H1 (cell line): Measurements from ENCODE around the gene NYAP2. TPM values are rescaled to one million over a fixed set of nuclear protein-coding genes. Genes with fewer than 3 reads are reported as not detected.

Source experiments
- CTCF ChIA-PET: fragments of 300-600 bp; sonication (Branson Sonifier 250); formaldehyde crosslinking; loops from one replicate; lab custom pipeline; 2021; ENCODE audit not compliant: partially characterized antibody; lab: Charles Lee
- POLR2A ChIA-PET: fragments of 300-600 bp; sonication (Branson Sonifier 250); formaldehyde crosslinking; loops from one replicate; lab custom pipeline; 2021; ENCODE audit warnings: inconsistent platforms; ENCODE audit not compliant: partially characterized antibody; lab: Charles Lee
- DNase-seq, 2 experiments: peaks; one replicate each; pipeline versions ENCODE4 v3.0.0 to v3.0.0-alpha.2; 2010 to 2022; ENCODE audit warnings: low spot score in 2 of 2, low read depth in 1 of 2, mixed read lengths in 1 of 2
- FAIRE-seq: peaks from 2 replicates; lab custom pipeline; 2011; peaks lifted over from hg19 to GRCh38; lab: Jason Lieb, UNC
- H2AFZ ChIP-seq: 2 replicates; pipeline ENCODE4 v1.8.1; 2012; ENCODE audit warnings: low read length, inconsistent platforms
- H2AK5ac ChIP-seq: 2 replicates; pipeline ENCODE4 v1.6.1; 2013; ENCODE audit warnings: low read depth, low read length
- H2BK120ac ChIP-seq: replicated peaks from 2 replicates; pipeline ENCODE3; 2013; ENCODE audit warnings: low read depth, low read length, inconsistent platforms
- H2BK12ac ChIP-seq: 2 replicates; pipeline ENCODE4 v1.6.1; 2013; ENCODE audit warnings: low read depth, low read length
- H2BK15ac ChIP-seq: 2 replicates; pipeline ENCODE4 v1.6.1; 2013; ENCODE audit warnings: low read length
- H2BK20ac ChIP-seq: 2 replicates; pipeline ENCODE4 v1.6.1; 2013; ENCODE audit warnings: low read length
- H2BK5ac ChIP-seq: 2 replicates; pipeline ENCODE4 v1.6.1; 2013; ENCODE audit warnings: low read depth, low read length
- H3K14ac ChIP-seq: 2 replicates; pipeline ENCODE4 v1.6.1; 2013; ENCODE audit warnings: inconsistent platforms; ENCODE audit not compliant: insufficient read length
- H3K18ac ChIP-seq: 2 replicates; pipeline ENCODE4 v1.6.1; 2013; ENCODE audit warnings: low read length; ENCODE audit errors: extremely low read depth
- H3K23ac ChIP-seq: 2 replicates; pipeline ENCODE4 v1.6.1; 2013; ENCODE audit warnings: inconsistent platforms; ENCODE audit not compliant: insufficient read length
- H3K23me2 ChIP-seq: 2 replicates; pipeline ENCODE4 v1.6.1; 2013; ENCODE audit warnings: low read depth, low read length
- H3K27ac ChIP-seq: 2 replicates; pipeline ENCODE4 v1.6.1; 2011; ENCODE audit warnings: low read depth, low read length, inconsistent platforms
- H3K27me3 ChIP-seq, 4 experiments: replicated peaks in 1 of 4; 1 replicate in 1 of 4; 2 replicates in 3 of 4; pipeline versions ENCODE4 v1.6.1 to v1.8.1; 2011 to 2013; ENCODE audit warnings: low read length in 3 of 4, mild to moderate bottlenecking in 3 of 4, inconsistent platforms in 2 of 4, mixed read lengths in 2 of 4, moderate library complexity in 1 of 4; ENCODE audit not compliant: control insufficient read depth in 3 of 4, insufficient read depth in 3 of 4; ENCODE audit errors: extremely low read depth in 1 of 4
- H3K36me3 ChIP-seq, 4 experiments: 2 replicates each; pipeline versions ENCODE4 v1.6.1 to v1.8.1; 2011 to 2013; ENCODE audit warnings: mild to moderate bottlenecking in 4 of 4, low read length in 3 of 4, moderate library complexity in 2 of 4, control low read depth in 1 of 4, inconsistent platforms in 1 of 4; ENCODE audit not compliant: insufficient read depth in 4 of 4, control insufficient read depth in 2 of 4
- H3K4ac ChIP-seq: replicated peaks from 2 replicates; pipeline ENCODE3; 2013; ENCODE audit warnings: low read length, low read depth, mixed read lengths, inconsistent platforms; ENCODE audit not compliant: insufficient read length
- H3K4me1 ChIP-seq, 4 experiments: replicated peaks in 1 of 4; 1 replicate in 1 of 4; 2 replicates in 3 of 4; pipeline versions ENCODE4 v1.6.1 to v1.8.1; 2011 to 2013; ENCODE audit warnings: low read length in 3 of 4, inconsistent platforms in 2 of 4, mixed read lengths in 1 of 4; ENCODE audit not compliant: insufficient read depth in 4 of 4, control insufficient read depth in 3 of 4
- H3K4me2 ChIP-seq, 2 experiments: 2 replicates each; pipeline versions ENCODE4 v1.6.1 to v1.8.1; 2011 to 2013; ENCODE audit warnings: low read depth in 2 of 2, low read length in 2 of 2, control low read depth in 1 of 2, inconsistent platforms in 1 of 2, mild to moderate bottlenecking in 1 of 2; ENCODE audit not compliant: insufficient read depth in 1 of 2
- H3K4me3 ChIP-seq, 4 experiments: fragments of 200-600, 300-600 bp in 1 of 4; sonication (generic), shearing (Covaris generic), sonication (Bioruptor Twin) in 1 of 4; 2 replicates each; pipeline versions ENCODE4 v1.5.1 to v1.8.1; 2011 to 2016; ENCODE audit warnings: low read length in 4 of 4, low read depth in 3 of 4, control low read depth in 2 of 4, inconsistent platforms in 2 of 4, mild to moderate bottlenecking in 2 of 4, mixed read lengths in 1 of 4, moderate library complexity in 1 of 4; ENCODE audit not compliant: insufficient read depth in 2 of 4; ENCODE audit errors: extremely low read depth in 1 of 4
- H3K56ac ChIP-seq: replicated peaks from 2 replicates; pipeline ENCODE3; 2013; ENCODE audit warnings: low read depth, mild to moderate bottlenecking, mixed read lengths, low read length, inconsistent platforms; ENCODE audit not compliant: insufficient read length
- H3K79me1 ChIP-seq: 2 replicates; pipeline ENCODE4 v1.6.1; 2013; ENCODE audit warnings: low read depth, low read length, control low read depth
- H3K79me2 ChIP-seq, 2 experiments: 2 replicates each; pipeline versions ENCODE4 v1.6.1 to v1.8.1; 2012 to 2013; ENCODE audit warnings: low read length in 2 of 2, mild to moderate bottlenecking in 2 of 2, inconsistent platforms in 1 of 2; ENCODE audit not compliant: insufficient read depth in 2 of 2, control insufficient read depth in 1 of 2
- H3K9ac ChIP-seq, 4 experiments: replicated peaks in 1 of 4; 1 replicate in 1 of 4; 2 replicates in 3 of 4; pipeline versions ENCODE4 v1.6.1 to v1.8.1; 2011 to 2013; ENCODE audit warnings: low read depth in 3 of 4, low read length in 3 of 4, control low read depth in 2 of 4, mild to moderate bottlenecking in 2 of 4, moderate library complexity in 2 of 4, inconsistent platforms in 1 of 4; ENCODE audit errors: extremely low read depth in 1 of 4
- H3K9me3 ChIP-seq, 2 experiments: 2 replicates each; pipeline versions ENCODE4 v1.6.1 to v1.8.1; 2012 to 2013; ENCODE audit warnings: mild to moderate bottlenecking in 2 of 2, moderate library complexity in 2 of 2, control low read depth in 1 of 2, inconsistent platforms in 1 of 2, low read depth in 1 of 2, low read length in 1 of 2, mixed read lengths in 1 of 2; ENCODE audit not compliant: insufficient read depth in 2 of 2
- H4K20me1 ChIP-seq, 2 experiments: replicated peaks in 1 of 2; 2 replicates each; pipeline versions ENCODE3 to v1.8.1; 2011 to 2013; ENCODE audit warnings: inconsistent platforms in 2 of 2, low read length in 2 of 2, mild to moderate bottlenecking in 1 of 2; ENCODE audit not compliant: insufficient read depth in 2 of 2, control insufficient read depth in 1 of 2
- H4K5ac ChIP-seq: 2 replicates; pipeline ENCODE4 v1.6.1; 2013; ENCODE audit warnings: low read length, low read depth, mixed read lengths, inconsistent platforms; ENCODE audit not compliant: insufficient read length
- H4K8ac ChIP-seq: 2 replicates; pipeline ENCODE4 v1.8.0; 2013; ENCODE audit warnings: mild to moderate bottlenecking, moderate library complexity, low read length, inconsistent platforms; ENCODE audit not compliant: insufficient read depth; ENCODE audit errors: extremely low read depth
- H4K91ac ChIP-seq: replicated peaks from 2 replicates; pipeline ENCODE3; 2013; ENCODE audit warnings: low read length, mixed read lengths, inconsistent platforms; ENCODE audit not compliant: insufficient read length
- CTCF ChIP-seq, 3 experiments: IDR thresholded peaks; 1 replicate in 2 of 3; 2 replicates in 1 of 3; pipeline versions ENCODE4 v1.5.1 to v1.6.1; 2011; ENCODE audit warnings: low read length in 3 of 3, mild to moderate bottlenecking in 3 of 3, inconsistent platforms in 2 of 3, low read depth in 1 of 3, moderate library complexity in 1 of 3; ENCODE audit not compliant: insufficient read depth in 1 of 3; ENCODE audit errors: control extremely low read depth in 1 of 3
- NANOG ChIP-seq: IDR thresholded peaks from 2 replicates; pipeline ENCODE4 v1.6.1; 2011; ENCODE audit warnings: low read length, low read depth, mild to moderate bottlenecking, inconsistent platforms; ENCODE audit not compliant: insufficient read depth, poor library complexity, severe bottlenecking
- POLR2A ChIP-seq, 2 experiments: IDR thresholded peaks; 1 replicate in 1 of 2; 2 replicates in 1 of 2; pipeline ENCODE4 v1.6.1; 2011; ENCODE audit warnings: low read depth in 2 of 2, low read length in 2 of 2, mild to moderate bottlenecking in 2 of 2; ENCODE audit errors: control extremely low read depth in 1 of 2
- SRF ChIP-seq: IDR thresholded peaks from 2 replicates; pipeline ENCODE4 v1.6.1; 2011; ENCODE audit warnings: mild to moderate bottlenecking, low read depth, low read length, moderate library complexity
- polyA plus RNA-seq, 7 experiments: library from polyadenylated mRNA; depleted of rRNA in 3 of 7; stranded (reverse) in 5 of 7; unstranded in 2 of 7; fragments of >200 nt in 5 of 7; fragments of 200-250 nt in 2 of 7; gene quantifications; 1 replicate in 5 of 7; 2 replicates in 1 of 7; 4 replicates in 1 of 7; pipeline versions ENCODE4 v1.2.1 to v1.2.3, GENCODE V29; 2011 to 2013; ENCODE audit warnings: missing spikeins in 2 of 7, mixed read lengths in 2 of 7
- total RNA-seq: library from RNA; stranded (reverse); fragmentation: NEBNext Ultra II Directional; extraction: Animal tissue kit (Norgen Biotek cat#: 25700); gene quantifications from 2 replicates; pipeline ENCODE4 v1.2.1, GENCODE V29; 2021

The NYAP2 gene
- total and polyA plus RNA-seq, 2 of the 8 experiments (the other 6 are each of a cell fraction or from before 2014, with no cell fraction given): not detected

- no peaks in the 10 kb centered on the region for H3K27me3 ChIP-seq
- no peaks in the 10 kb centered on the region for H3K79me1 ChIP-seq
- no peak overlapping the region for H3K27ac ChIP-seq
- no peaks in the 10 kb centered on the region for H3K36me3 ChIP-seq
- TF ChIP-seq SRF (no peak), CTCF (IDR thresholded peaks at IDR 0.05; ENCODE audit: control extremely low read depth in 1 of 3, insufficient read depth in 1 of 3, low read depth in 1 of 3, low read length in 3 of 3) (no peak), NANOG (no peak), POLR2A (IDR thresholded peaks at IDR 0.05; ENCODE audit: control extremely low read depth in 1 of 2, low read depth in 2 of 2, low read length in 2 of 2) (no peak)
- H4K8ac ChIP-seq: no peak overlapping the region
- H3K14ac ChIP-seq: no peak overlapping the region
- no peaks in the 10 kb centered on the region for H3K9me3 ChIP-seq
- no peak overlapping the region for H2BK5ac ChIP-seq
- no peak overlapping the region for H2AFZ ChIP-seq
- H2BK20ac ChIP-seq: no peak overlapping the region
- H3K4me2 ChIP-seq: no peak overlapping the region
- H3K4me3 ChIP-seq: no peak overlapping the region
- H3K4me1 ChIP-seq: no peaks in the 10 kb centered on the region
- no peaks in the 10 kb centered on the region for H3K79me2 ChIP-seq
- no peak overlapping the region for H4K5ac ChIP-seq
- no peaks in the 10 kb centered on the region for H4K20me1 ChIP-seq
- DNase-seq (no peak), FAIRE-seq (no peak)
- CTCF ChIA-PET: no interaction called here
- POLR2A ChIA-PET: no interaction called here
- H3K18ac ChIP-seq: no peak overlapping the region
- H3K4ac ChIP-seq: no peak overlapping the region
- H3K9ac ChIP-seq: no peak overlapping the region
- no peak overlapping the region for H2BK120ac ChIP-seq
- H4K91ac ChIP-seq: no peak overlapping the region
- H2AK5ac ChIP-seq: no peak overlapping the region
- H2BK15ac ChIP-seq: no peak overlapping the region
- H3K56ac ChIP-seq: no peak overlapping the region
- H3K23me2 ChIP-seq: no peaks in the 10 kb centered on the region
- no peak overlapping the region for H3K23ac ChIP-seq
- H2BK12ac ChIP-seq: no peak overlapping the region
Observed at GRCh38 chr2:225694664-225695063, 295.2 kb downstream of the NYAP2 start.
